D721Med (cell line): ENCODE measurements around the gene EPOP.

Experiments
- DNase-seq: peaks from one replicate; pipeline ENCODE4 v3.0.0; 2011; ENCODE audit warnings: low spot score; ENCODE audit not compliant: insufficient read length
- FAIRE-seq: peaks from 2 replicates; lab custom pipeline; 2011; peaks lifted over from hg19 to GRCh38; lab: Jason Lieb, UNC
- TF ChIP-seq, protein P1 (sequence below): IDR thresholded peaks from 2 replicates; pipeline ENCODE4 v1.5.1; 2012; ENCODE audit warnings: mild to moderate bottlenecking, control low read depth; ENCODE audit not compliant: insufficient read depth; ENCODE audit errors: missing control alignments

EPOP gene

DNA sequence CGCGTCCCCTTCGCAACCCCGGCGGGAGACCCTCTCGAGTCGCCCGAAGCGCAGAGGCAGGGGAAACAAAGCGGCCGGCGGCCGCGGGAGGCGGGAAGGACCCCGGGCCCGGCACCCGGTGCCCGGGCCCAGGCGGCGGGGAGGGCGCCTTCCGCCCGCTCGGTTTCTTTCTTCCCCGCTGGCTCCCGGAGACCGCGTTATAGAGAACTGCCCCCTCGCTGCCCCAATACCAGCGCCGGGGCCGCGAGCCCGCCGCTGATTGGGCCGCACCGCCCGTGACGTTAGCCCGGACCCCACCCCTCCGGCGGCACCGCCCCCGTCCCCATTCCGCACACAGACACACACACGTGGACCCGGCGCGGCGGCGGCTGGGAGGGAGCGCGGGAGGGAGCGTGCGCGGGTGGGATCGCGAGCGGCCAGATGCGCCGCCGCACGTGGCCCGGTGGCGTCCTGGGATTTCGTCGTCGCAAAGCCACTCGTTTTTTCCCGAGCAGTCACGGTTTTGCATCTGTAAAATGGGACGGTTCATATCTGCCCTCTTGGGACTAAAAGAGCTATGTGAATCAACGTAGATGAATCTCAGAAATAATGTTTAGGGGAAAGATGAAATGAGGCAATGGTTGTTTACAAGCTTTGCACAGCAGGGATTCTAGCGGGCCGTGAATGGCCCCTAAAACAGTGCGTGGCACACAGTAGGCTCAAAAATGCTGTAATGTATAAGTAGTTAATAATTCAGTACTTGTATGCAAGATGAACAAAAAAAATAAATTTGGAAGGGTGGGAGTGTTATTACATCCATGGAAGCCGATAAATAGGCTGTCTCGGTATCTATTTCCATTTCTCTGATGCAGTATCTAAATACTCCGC is at the start of gene EPOP:
TSS of gene EPOP (minus strand) at position 209 of the 867 bp plus-strand sequence. CDS start 462 bp downstream, outside the sequence.
- TF ChIP-seq, protein P1, sequence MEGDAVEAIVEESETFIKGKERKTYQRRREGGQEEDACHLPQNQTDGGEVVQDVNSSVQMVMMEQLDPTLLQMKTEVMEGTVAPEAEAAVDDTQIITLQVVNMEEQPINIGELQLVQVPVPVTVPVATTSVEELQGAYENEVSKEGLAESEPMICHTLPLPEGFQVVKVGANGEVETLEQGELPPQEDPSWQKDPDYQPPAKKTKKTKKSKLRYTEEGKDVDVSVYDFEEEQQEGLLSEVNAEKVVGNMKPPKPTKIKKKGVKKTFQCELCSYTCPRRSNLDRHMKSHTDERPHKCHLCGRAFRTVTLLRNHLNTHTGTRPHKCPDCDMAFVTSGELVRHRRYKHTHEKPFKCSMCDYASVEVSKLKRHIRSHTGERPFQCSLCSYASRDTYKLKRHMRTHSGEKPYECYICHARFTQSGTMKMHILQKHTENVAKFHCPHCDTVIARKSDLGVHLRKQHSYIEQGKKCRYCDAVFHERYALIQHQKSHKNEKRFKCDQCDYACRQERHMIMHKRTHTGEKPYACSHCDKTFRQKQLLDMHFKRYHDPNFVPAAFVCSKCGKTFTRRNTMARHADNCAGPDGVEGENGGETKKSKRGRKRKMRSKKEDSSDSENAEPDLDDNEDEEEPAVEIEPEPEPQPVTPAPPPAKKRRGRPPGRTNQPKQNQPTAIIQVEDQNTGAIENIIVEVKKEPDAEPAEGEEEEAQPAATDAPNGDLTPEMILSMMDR = no peak
- peak; percentile 78 for DNase-seq
- no peak for FAIRE-seq

DNA sequence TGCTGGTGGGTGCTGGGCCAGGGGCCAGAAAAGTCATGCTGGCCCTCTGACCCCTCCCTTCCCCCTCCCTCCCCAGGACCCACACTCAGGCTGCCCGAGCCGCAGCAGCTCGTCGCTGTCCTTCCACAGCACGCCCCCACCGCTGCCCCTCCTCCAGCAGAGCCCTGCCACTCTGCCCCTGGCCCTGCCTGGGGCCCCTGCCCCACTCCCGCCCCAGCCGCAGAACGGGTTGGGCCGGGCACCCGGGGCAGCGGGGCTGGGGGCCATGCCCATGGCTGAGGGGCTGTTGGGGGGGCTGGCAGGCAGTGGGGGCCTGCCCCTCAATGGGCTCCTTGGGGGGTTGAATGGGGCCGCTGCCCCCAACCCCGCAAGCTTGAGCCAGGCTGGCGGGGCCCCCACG is 47.0 kb upstream of the EPOP start:
- FAIRE-seq = no peak
- TF ChIP-seq, protein P1 = no peak

DNA sequence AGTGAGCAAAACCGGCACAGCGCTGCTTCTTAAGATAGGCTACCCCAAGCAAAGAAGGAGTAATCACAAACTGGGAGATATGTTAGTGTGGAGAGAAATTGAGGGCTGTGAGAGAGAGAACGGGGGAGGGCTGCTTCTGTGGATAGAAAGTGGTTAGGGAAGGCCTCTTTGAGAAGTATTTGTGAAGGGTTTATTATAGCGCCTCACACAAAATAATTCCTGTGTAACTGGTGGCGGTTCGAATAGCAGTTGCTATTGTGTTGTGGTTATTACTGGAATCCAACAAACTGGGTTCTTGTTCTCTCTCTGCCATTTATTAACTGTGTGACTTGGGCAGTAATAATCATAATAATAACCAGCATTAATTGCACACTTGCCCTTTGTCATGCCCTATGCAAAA is 46.2 kb upstream of the EPOP start:
- no peak for DNase-seq
- TF ChIP-seq, protein P1 = no peak

More for the DNA sequence above, 47.0 kb upstream of the EPOP start:
- no peak for DNase-seq

DNA sequence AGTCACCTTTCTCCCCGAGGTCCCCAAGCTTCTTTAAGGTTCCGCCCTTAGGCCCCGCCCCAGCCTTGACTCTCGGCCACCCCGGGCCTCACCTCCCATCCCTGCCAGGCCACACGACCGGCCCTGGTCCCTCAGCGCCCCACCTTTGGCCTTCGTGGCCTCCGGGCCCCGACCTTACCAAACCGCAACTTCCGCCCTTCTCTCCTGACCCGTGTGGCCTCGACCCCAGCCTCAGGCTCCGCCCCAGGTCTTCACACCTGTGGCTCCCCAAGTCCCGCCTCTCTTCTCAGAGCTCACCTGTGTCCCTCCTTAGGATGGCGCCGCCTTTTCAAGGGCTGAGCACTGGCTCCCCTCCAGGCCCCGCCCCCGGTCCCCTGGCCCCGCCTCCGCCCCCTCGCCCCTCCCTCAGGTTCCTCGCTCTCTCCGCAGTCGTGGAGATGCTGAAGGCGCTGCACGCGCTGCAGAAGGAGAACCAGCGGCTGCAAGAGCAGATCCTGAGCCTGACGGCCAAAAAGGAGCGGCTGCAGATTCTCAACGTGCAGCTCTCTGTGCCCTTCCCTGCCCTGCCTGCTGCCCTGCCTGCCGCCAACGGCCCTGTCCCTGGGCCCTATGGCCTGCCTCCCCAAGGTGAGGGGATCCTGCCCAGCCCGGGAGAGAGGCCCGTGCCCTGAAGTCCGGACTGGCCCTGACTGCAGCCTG is 45.3 kb upstream of the EPOP start:
- no peak for FAIRE-seq
- no peak for DNase-seq
- TF ChIP-seq, protein P1 = no peak

More for the DNA sequence above, 46.2 kb upstream of the EPOP start:
- FAIRE-seq = no peak

DNA sequence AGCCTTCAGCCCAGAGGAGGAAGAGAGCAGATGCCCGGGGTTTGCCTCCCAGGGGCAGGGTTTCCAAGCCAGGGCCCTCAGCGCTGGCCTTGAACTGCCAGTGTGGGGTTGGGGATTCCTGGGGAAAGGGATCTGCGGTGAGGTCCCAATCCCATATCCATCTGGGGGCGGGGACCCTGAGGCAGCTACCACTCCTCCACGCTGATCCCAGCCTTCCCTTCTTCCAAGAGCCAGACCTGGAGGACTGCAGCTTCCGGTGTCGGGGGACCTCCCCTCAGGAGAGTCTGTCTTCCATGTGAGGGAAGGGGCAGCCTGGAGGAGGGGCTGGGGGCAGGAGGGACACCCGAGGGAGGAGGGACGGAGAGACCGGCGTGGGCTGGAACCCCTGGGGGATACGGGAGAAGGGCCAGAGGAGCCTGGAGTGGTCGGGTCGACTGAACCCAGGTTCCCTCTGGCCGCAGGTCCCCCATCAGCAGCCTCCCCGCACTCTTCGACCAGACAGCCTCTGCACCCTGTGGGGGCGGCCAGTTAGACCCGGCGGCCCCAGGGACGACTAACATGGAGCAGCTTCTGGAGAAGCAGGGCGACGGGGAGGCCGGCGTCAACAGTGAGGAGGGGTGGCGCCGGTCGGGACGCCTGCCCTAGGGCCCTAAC is 44.7 kb upstream of the EPOP start:
- FAIRE-seq = no peak
- no peak for DNase-seq
- TF ChIP-seq, protein P1 = no peak

DNA sequence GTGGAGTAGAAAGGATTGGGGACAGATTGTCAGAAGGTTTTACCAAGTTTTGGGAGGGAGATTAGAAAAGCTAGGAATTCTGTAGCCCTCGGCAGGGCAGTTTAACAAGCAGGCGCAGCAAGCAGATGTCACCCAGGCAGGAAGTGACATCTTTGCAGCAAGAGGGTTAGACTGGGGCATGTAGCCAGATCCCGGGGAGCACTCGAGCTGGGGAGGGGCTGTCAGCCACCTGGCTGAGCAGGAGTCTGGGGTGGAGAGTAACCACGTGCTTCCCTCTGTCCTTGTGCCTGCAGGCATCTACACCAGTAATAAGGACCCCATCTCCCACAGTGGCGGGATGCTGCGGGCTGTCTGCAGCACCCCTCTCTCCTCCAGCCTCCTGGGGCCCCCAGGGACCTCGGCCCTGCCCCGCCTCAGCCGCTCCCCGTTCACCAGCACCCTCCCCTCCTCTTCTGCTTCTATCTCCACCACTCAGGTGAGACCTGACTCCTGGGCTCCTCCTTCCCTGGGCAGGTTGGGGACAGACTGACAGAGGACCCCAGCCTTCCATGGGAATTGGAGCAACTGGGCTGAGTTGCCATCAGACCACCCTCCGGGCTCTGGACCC is 42.5 kb upstream of the EPOP start:
- TF ChIP-seq, protein P1 = no peak
- DNase-seq (no peak), FAIRE-seq (no peak)
